Endothelial cell of umbilical vein (primary cell): ENCODE data around the gene CELA3A. TPM values are rescaled to one million over a fixed set of nuclear protein-coding genes. Genes with fewer than 3 reads are reported as not detected.

ENCODE experiments used
- polyA plus RNA-seq, 4 experiments: library from polyadenylated mRNA; depleted of rRNA in 3 of 4; stranded (reverse) in 3 of 4; unstranded in 1 of 4; fragments of >200 nt; gene quantifications; 2 replicates each; pipeline versions ENCODE4 v1.2.1 to v1.2.3, GENCODE V29; 2011 to 2012; ENCODE audit warnings: missing spikeins in 1 of 4
- small RNA-seq: library from RNA; depleted of rRNA; stranded (forward); fragments of <200 nt; gene quantifications from one replicate; pipeline ENCODE3, GENCODE V24; 2012; ENCODE audit warnings: low replicate concordance, low read depth; ENCODE audit not compliant: insufficient read depth, insufficient read length
- total RNA-seq: library from RNA; stranded (reverse); gene quantifications from 2 replicates; pipeline ENCODE4 v1.2.3, GENCODE V29; 2021

Gene CELA3A
- total and polyA plus RNA-seq, 2 donors (not counting 3 experiments of a cell fraction or from before 2014, with no cell fraction given) = not detected

Small RNA genes lying within 50 kb of the gene (small RNA-seq; reads per million reads assigned to genes)
- not detected for gene RN7SL186P
- not detected for gene RN7SL386P
- gene RNU6-1022P = not detected
- not detected for gene RNU6-776P

Other genes with a start within 250 kb of the CELA3A start
- gene USP48, start 218.5 kb upstream of the CELA3A start, total RNA-seq = 146 and 149 TPM in 2 replicates
- gene USP48, start 218.5 kb upstream of the CELA3A start, polyA plus RNA-seq = 18.5 and 27.2 TPM in 2 replicates
- gene LDLRAD2, start 189.4 kb upstream of the CELA3A start, total RNA-seq = 0.42 and 0.44 TPM in 2 replicates
- not detected in 2 replicates for gene LDLRAD2, start 189.4 kb upstream of the CELA3A start, polyA plus RNA-seq
- gene HSPG2, start 64.3 kb upstream of the CELA3A start, total RNA-seq = 3,499 and 3,960 TPM in 2 replicates
- 734 and 849 TPM in 2 replicates for gene HSPG2, start 64.3 kb upstream of the CELA3A start, polyA plus RNA-seq
- gene CELA3B, start 24.6 kb upstream of the CELA3A start, total RNA-seq = 0.48 TPM in 1 of 2 replicates, not detected in the other
- gene CELA3B, start 24.6 kb upstream of the CELA3A start, polyA plus RNA-seq = 0.30 and 0.32 TPM in 2 replicates
- gene CDC42, start 51.1 kb downstream of the CELA3A start, total RNA-seq = 379 and 381 TPM in 2 replicates
- 175 and 199 TPM in 2 replicates for gene CDC42, start 51.1 kb downstream of the CELA3A start, polyA plus RNA-seq
- not detected in 2 replicates for gene WNT4, start 141.4 kb downstream of the CELA3A start, total RNA-seq
- gene WNT4, start 141.4 kb downstream of the CELA3A start, polyA plus RNA-seq = 0.06 and 0.08 TPM in 2 replicates